Limb (tissue), 2 donors: ENCODE results near the gene ARSI.
"Not testable (repeated sequence)": the region's sequence is repeated elsewhere in the genome, so short reads cannot be mapped to it uniquely, and the experiment has no call there.

Source experiments
- DNase-seq, 2 donors: peaks; one replicate each; pipeline ENCODE4 v3.0.0-alpha.2; 2016; ENCODE audit errors: extremely low spot score in 2 of 2

The ARSI gene

DNA sequence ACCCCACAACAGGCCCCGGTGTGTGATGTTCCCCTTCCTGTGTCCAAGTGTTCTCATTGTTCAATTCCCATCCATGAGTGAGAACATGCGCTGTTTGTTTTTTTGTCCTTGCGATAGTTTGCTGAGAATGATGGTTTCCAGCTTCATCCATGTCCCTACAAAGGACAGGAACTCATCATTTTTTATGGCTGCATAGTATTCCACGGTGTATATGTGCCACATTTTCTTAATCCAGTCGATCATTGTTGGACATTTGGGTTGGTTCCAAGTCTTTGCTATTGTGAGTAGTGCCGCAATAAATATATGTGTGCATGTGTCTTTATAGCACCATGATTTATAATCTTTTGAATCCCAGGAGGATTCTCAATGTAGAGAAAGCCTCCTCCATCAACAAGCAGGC is 54.2 kb downstream of the ARSI start:
- DNase-seq: not testable (repeated sequence)

DNA sequence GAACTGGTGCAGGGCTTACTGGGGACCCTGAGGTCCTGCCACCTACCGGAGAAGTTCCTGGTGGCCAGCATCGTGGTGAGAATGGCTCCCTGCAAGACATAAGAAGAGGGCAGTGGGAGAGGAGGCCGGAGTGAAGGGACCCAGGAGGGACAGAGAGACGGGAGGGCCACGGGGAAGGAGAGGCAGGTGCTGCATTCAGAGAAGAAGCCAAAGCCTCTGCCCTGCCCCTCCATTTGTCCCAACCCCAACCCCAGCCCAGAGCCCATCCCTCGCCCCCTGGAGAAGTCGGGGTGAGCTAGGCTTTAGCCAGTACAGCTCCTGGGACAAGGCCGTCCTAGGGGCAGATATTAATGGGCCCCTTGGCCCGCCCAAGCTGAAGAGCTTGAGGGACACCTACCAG is 55.0 kb downstream of the ARSI start:
- no peak for DNase-seq

DNA sequence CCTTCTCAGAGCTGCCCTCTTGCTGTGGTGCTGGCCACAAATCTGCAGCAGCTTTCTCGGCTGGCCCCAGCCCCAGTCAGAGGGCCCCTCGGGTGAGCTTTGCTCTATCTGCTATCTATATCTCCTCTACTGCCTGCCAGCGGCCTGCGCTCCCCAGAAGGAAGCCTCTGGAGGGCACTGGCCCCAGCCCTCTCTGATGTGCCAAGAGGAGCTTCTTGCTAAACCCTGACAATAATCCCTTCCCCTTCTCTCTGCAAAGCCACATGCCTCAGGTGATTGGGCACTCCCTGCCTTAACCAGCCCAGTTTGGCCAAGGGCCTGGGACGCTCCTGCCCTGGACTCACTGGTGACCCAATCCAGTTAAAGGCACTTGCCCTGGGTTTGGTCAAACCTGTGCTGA is 55.9 kb downstream of the ARSI start:
- DNase-seq: no peak

DNA sequence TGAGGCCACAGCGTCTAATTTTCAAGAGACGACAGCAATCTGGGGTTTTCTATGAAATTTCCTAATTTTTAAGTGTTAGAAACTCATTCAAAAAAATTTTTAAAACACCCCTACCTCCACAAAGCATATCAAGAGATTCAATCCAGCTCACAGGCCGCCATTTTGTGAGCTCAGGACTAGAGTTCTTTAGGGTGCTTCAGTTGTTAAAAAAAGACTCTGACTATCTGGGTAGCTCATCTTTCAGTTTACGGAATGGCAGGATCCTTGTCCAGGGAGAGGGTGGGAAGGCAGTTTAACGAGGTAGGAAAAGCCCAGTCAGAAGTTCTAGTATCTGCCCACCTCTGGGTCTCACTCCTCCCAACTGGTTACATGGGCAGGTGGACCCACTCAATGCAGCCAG is 56.3 kb downstream of the ARSI start:
- DNase-seq: no peak
